Measurements from ENCODE around the gene PLPP7. TPM values are rescaled to one million over a fixed set of nuclear protein-coding genes. Genes with fewer than 3 reads are reported as not detected.

The PLPP7 gene
- total RNA-seq (2022; extraction: Qiagen RNA extraction; ENCODE audit: low read depth) = not detected in 5 replicates

GRCh38 chr9:131289301-131290035 is at the start of gene PLPP7:
Gene PLPP7, plus strand, starts transcription at chr9:131289723. Its CDS starts 275 bp downstream, at chr9:131289998.

GRCh38 chr9:131276094-131276888 is 13.2 kb upstream of the PLPP7 start, which contains the start of gene FAM78A:
Gene FAM78A, minus strand, starts transcription at chr9:131276510. Its CDS starts 331 bp downstream, at chr9:131276179.

Other genes with a start within 250 kb of the PLPP7 start
- gene AIF1L, start 193.2 kb upstream of the PLPP7 start, total RNA-seq (2022; extraction: Qiagen RNA extraction; ENCODE audit: low read depth) = 0.94 to 1.5 TPM (median 1.1 TPM) in 5 replicates
- 22.4 to 32.4 TPM (median 24.0 TPM) in 5 replicates for gene NUP214, start 164.1 kb upstream of the PLPP7 start, total RNA-seq (2022; extraction: Qiagen RNA extraction; ENCODE audit: low read depth)
- 0.22 to 0.44 TPM (median 0.35 TPM) in 5 replicates for gene FAM78A, start 13.2 kb upstream of the PLPP7 start, total RNA-seq (2022; extraction: Qiagen RNA extraction; ENCODE audit: low read depth)
- 46.3 to 71.0 TPM (median 62.1 TPM) in 5 replicates for gene PRRC2B, start 104.4 kb downstream of the PLPP7 start, total RNA-seq (2022; extraction: Qiagen RNA extraction; ENCODE audit: low read depth)
- 12.7 to 17.8 TPM (median 16.6 TPM) in 5 replicates for gene POMT1, start 213.2 kb downstream of the PLPP7 start, total RNA-seq (2022; extraction: Qiagen RNA extraction; ENCODE audit: low read depth)
- 18.9 to 23.9 TPM (median 21.4 TPM) in 5 replicates for gene UCK1, start 241.5 kb downstream of the PLPP7 start, total RNA-seq (2022; extraction: Qiagen RNA extraction; ENCODE audit: low read depth)